Endodermal cell (in vitro differentiated cells): Measurements from ENCODE around the gene TTC21A. TPM values are rescaled to one million over a fixed set of nuclear protein-coding genes. Genes with fewer than 3 reads are reported as not detected.

Source experiments
- DNase-seq: peaks from one replicate; pipeline ENCODE4 v3.0.0-alpha.2; 2017
- H3K27ac ChIP-seq: 2 replicates; pipeline ENCODE4 v1.5.1; 2013; ENCODE audit warnings: mild to moderate bottlenecking, low read depth, low read length, moderate library complexity
- H3K27me3 ChIP-seq: 2 replicates; pipeline ENCODE4 v1.6.1; 2013; ENCODE audit warnings: mild to moderate bottlenecking, low read length, moderate library complexity; ENCODE audit not compliant: insufficient read depth, control insufficient read depth, poor library complexity, severe bottlenecking
- H3K36me3 ChIP-seq: 2 replicates; pipeline ENCODE4 v1.7.0; 2013; ENCODE audit warnings: mild to moderate bottlenecking, low read length, moderate library complexity; ENCODE audit not compliant: control insufficient read depth, insufficient read depth
- H3K4me1 ChIP-seq: one replicate; pipeline ENCODE4 v1.7.0; 2013; ENCODE audit warnings: low read length; ENCODE audit not compliant: control insufficient read depth, insufficient read depth
- H3K4me3 ChIP-seq: 2 replicates; pipeline ENCODE4 v1.5.1; 2013; ENCODE audit warnings: mild to moderate bottlenecking, low read length, moderate library complexity
- H3K9ac ChIP-seq: 2 replicates; pipeline ENCODE4 v1.6.1; 2013; ENCODE audit warnings: mild to moderate bottlenecking, low read length, moderate library complexity; ENCODE audit not compliant: poor library complexity, severe bottlenecking; ENCODE audit errors: extremely low read depth
- H3K9me3 ChIP-seq: 2 replicates; pipeline ENCODE4 v1.6.1; 2013; ENCODE audit warnings: mild to moderate bottlenecking, low read length, moderate library complexity; ENCODE audit not compliant: control insufficient read depth
- H3K27ac Mint-ChIP-seq: 2 replicates; pipeline ENCODE4 v1.8.0; 2020; ENCODE audit warnings: mixed read lengths
- H3K27me3 Mint-ChIP-seq: 2 replicates; pipeline ENCODE4 v1.8.0; 2021; ENCODE audit warnings: mild to moderate bottlenecking, mixed read lengths; ENCODE audit not compliant: insufficient read depth
- H3K36me3 Mint-ChIP-seq: 2 replicates; pipeline ENCODE4 v1.8.0; 2020; ENCODE audit warnings: low read depth, mixed read lengths
- H3K4me1 Mint-ChIP-seq: 2 replicates; pipeline ENCODE4 v1.8.0; 2020; ENCODE audit warnings: mixed read lengths
- H3K4me3 Mint-ChIP-seq: 2 replicates; pipeline ENCODE4 v1.8.0; 2020; ENCODE audit warnings: mild to moderate bottlenecking, moderate library complexity, mixed read lengths
- H3K9me3 Mint-ChIP-seq: 2 replicates; pipeline ENCODE4 v1.8.0; 2020; ENCODE audit warnings: mild to moderate bottlenecking, mixed read lengths
- CTCF ChIP-seq: fragments of 200-600 bp; sonication (generic); conservative IDR thresholded peaks from 2 replicates; pipeline ENCODE4 v1.5.0; 2021; ENCODE audit warnings: antibody characterized with exemption, mild to moderate bottlenecking
- WGBS, 2 experiments: methylation state at CpG; one replicate each; pipeline versions ENCODE4 v1.1.5 to v1.1.7; 2013; ENCODE audit warnings: missing lambda C conversion rate in 2 of 2, mixed read lengths in 1 of 2; ENCODE audit not compliant: insufficient coverage in 1 of 2, insufficient read length in 1 of 2; 5-methylcytosine and 5-hydroxymethylcytosine counted together
- total RNA-seq, 2 donors: library from RNA; stranded (reverse); fragmentation: NEBNext Ultra II Directional in 1 of 2; extraction: Animal tissue kit (Norgen Biotek cat#: 25700) in 1 of 2; gene quantifications; 2 replicates in 1 of 2; 3 replicates in 1 of 2; pipeline ENCODE4 v1.2.1, GENCODE V29; 2021

TTC21A gene
- total RNA-seq, 2 donors from 2014 or later: 5.7 to 5.8 TPM

DNA sequence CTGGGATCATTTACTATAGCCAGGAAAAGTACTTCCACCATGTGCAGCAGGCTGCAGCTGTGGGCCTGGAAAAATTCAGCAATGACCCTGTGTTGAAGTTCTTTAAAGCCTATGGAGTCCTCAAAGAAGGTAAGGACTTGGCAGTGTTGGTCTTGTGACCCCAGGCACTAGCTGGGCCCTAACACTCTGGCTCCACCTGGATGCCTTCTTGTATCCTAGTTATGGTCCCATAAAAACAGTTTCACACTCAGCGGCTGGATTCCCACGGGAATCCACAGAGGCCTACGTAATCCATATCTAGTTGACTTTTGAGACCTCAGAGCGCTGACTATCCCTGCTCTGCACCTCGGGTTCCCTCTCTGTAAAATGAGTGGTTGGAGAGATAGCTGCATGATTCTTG is 1.6 kb downstream of the TTC21A start:
- no peaks in the 10 kb centered on the region for H3K9me3 Mint-ChIP-seq
- H3K4me1 ChIP-seq: no peaks in the 10 kb centered on the region
- no peaks in the 10 kb centered on the region for H3K9me3 ChIP-seq
- no peaks in the 10 kb centered on the region for H3K27me3 ChIP-seq
- no peaks in the 10 kb centered on the region for H3K36me3 ChIP-seq
- no peak overlapping the region for H3K27ac ChIP-seq
- H3K27me3 Mint-ChIP-seq: peaks cover 6% of the 10 kb centered on the region
- H3K4me3 ChIP-seq: no peak overlapping the region
- peak overlapping the region; percentile 96 for H3K4me3 Mint-ChIP-seq
- no peak overlapping the region for H3K27ac Mint-ChIP-seq
- no peaks in the 10 kb centered on the region for H3K36me3 Mint-ChIP-seq
- TF ChIP-seq CTCF: no peak
- 94 to 96% methylated on average over 4 to 5 of the region's 5 CpGs for WGBS, 2 experiments
- no peak for DNase-seq
- H3K4me1 Mint-ChIP-seq: peaks cover 16% of the 10 kb centered on the region
- H3K9ac ChIP-seq: no peak overlapping the region

GRCh38 chr3:39110041-39110639 is 2.7 kb downstream of the TTC21A start:
- WGBS, 2 experiments: 69% methylated on average over 2 of the region's 2 CpGs; no CpG with 5 or more reads in 1 of the 2 experiments
- Histone ChIP-seq H3K9ac (no peak overlapping the region), H3K27me3 (no peaks in the 10 kb centered on the region), H3K4me3 (no peak overlapping the region), H3K9me3 (no peaks in the 10 kb centered on the region), H3K4me1 (no peaks in the 10 kb centered on the region), H3K36me3 (no peaks in the 10 kb centered on the region), H3K27ac (no peak overlapping the region)
- Mint-ChIP-seq H3K4me1 (peaks cover 16% of the 10 kb centered on the region), H3K27me3 (peaks cover 6% of the 10 kb centered on the region), H3K36me3 (no peaks in the 10 kb centered on the region), H3K4me3 (no peak overlapping the region), H3K9me3 (no peaks in the 10 kb centered on the region), H3K27ac (no peak overlapping the region)
- peak; percentile 70 for DNase-seq
- TF ChIP-seq CTCF: peak; percentile 57

- H3K27me3 Mint-ChIP-seq: peaks cover 6% of the 10 kb centered on the region
Measured at GRCh38 chr3:39112113-39112512, 4.6 kb downstream of the TTC21A start.

More at GRCh38 chr3:39112113-39112512, 4.6 kb downstream of the TTC21A start:
- H3K36me3 Mint-ChIP-seq: no peaks in the 10 kb centered on the region
- Histone ChIP-seq H3K27ac (no peak overlapping the region), H3K36me3 (no peaks in the 10 kb centered on the region), H3K4me3 (no peak overlapping the region), H3K27me3 (no peaks in the 10 kb centered on the region), H3K9ac (no peak overlapping the region), H3K9me3 (no peaks in the 10 kb centered on the region), H3K4me1 (no peaks in the 10 kb centered on the region)
- no peak for TF ChIP-seq CTCF
- H3K27ac Mint-ChIP-seq: no peak overlapping the region
- WGBS, 2 experiments: 85 to 88% methylated on average over 2 to 3 of the region's 3 CpGs
- H3K4me3 Mint-ChIP-seq: no peak overlapping the region
- H3K4me1 Mint-ChIP-seq: peaks cover 7% of the 10 kb centered on the region
- no peaks in the 10 kb centered on the region for H3K9me3 Mint-ChIP-seq
- peak; percentile 31 for DNase-seq
